Measurements from ENCODE around the gene MAP3K3.

The MAP3K3 gene

DNA sequence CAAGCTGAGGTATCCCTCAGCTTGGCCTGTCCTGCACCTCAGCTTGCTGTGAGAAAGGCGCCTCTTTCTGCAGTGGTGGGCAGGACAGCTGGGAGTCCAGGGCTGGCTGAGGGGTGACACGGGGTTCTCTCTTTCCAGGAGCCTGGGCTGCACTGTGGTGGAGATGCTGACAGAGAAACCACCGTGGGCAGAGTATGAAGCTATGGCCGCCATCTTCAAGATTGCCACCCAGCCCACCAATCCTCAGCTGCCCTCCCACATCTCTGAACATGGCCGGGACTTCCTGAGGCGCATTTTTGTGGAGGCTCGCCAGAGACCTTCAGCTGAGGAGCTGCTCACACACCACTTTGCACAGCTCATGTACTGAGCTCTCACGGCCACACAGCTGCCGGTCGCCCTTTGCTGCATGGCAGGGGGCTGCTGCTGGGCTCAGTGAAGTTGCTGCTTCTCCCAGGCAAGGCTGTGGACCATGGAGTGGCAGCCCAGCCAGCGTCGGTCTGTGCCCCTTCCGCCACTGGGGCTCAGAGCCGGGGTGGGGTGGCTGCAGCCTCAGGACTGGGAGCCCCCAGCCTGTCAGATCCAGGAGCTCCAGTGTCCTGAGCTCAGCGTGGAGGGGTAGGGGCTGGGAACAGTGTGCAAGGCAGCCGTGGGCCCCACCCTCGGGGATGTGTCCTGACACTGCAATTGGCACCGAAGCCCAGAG, 71.3 kb downstream of the MAP3K3 start:
- DNase-seq (ENCODE audit: low spot score) = no peak
- TF ChIP-seq, protein P1, sequence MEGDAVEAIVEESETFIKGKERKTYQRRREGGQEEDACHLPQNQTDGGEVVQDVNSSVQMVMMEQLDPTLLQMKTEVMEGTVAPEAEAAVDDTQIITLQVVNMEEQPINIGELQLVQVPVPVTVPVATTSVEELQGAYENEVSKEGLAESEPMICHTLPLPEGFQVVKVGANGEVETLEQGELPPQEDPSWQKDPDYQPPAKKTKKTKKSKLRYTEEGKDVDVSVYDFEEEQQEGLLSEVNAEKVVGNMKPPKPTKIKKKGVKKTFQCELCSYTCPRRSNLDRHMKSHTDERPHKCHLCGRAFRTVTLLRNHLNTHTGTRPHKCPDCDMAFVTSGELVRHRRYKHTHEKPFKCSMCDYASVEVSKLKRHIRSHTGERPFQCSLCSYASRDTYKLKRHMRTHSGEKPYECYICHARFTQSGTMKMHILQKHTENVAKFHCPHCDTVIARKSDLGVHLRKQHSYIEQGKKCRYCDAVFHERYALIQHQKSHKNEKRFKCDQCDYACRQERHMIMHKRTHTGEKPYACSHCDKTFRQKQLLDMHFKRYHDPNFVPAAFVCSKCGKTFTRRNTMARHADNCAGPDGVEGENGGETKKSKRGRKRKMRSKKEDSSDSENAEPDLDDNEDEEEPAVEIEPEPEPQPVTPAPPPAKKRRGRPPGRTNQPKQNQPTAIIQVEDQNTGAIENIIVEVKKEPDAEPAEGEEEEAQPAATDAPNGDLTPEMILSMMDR (IDR thresholded peaks at IDR 0.05; ENCODE audit: extremely low read depth, missing control alignments) = no peak

DNA sequence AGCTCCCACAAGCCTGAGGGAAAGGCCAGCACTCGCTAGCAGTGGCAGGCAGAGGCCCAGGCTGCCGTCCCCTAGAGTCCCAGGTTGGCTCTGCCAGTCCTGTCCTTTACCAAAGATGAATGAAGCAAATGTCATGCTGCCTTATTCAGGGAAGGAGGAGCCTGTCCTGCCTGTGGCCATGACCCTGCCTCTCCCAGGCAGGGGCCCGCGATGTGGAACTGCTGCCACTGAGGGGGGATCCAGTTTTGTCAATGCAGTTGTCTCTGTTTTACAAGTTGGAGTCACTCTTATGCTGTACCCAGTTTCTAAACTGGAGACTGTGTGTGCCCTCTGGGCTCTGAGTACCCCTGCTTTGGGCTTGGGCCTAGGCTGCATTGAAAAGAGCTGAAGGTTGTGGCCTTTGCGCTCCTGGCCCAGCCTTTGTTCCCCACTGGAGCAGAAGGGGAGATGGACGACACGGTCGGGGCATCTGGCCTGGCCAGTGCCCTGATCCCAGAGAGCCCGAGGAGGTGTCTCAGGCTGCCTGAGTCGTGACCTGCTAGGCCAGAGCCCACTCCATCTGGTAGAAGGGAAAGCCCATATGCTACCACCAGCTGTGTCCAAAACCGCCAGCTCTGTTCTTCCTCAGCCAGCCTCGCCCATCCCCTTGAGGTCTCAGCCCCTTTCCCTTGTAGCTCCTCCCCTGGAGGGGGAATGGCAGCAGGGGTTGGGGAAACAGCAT, 72.2 kb downstream of the MAP3K3 start:
- TF ChIP-seq, protein P1 (IDR thresholded peaks at IDR 0.05; ENCODE audit: extremely low read depth, missing control alignments) = no peak
- no peak for DNase-seq (ENCODE audit: low spot score)

DNA sequence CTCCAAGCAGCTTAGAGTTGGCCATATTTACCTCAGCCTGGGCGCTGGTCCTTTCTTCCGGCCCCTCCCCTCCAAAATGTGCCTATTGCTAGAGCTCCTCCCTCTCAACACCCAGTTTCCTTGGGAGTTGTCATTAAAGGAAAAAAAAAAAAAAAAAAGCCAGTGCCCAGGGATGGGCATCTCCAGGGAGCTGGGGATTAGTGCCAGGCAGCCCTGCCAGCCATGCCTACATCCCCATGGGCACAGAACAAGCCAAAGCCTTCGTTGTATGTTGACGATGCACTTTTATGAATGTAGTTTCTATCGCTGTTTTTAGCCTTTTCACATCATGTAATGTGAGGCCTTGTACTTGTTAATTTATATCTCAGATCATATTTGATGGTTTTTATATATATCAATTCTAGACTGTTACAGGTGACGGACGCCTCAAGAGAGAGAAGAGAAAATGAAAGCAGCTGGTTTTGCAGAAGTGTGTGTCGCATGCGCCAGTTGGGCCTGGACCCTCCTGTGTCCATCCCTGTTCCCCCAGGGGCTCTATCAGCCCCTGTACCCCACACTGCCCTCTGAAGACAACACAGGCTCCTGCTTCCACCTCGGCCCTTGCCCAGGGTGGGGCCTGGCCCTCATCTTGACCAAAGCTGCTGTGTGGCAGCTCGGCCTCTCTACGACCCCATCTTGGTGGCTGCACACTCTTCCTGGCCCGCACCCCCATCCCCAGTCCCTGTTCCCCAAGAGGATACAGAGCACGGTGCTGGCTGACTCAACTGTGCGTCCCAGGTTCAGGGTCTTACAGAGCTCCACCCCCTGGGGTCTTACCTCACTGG, 72.9 kb downstream of the MAP3K3 start:
- TF ChIP-seq, protein P1 (IDR thresholded peaks at IDR 0.05; ENCODE audit: extremely low read depth, missing control alignments) = no peak
- DNase-seq (ENCODE audit: low spot score) = peak; percentile 56

DNA sequence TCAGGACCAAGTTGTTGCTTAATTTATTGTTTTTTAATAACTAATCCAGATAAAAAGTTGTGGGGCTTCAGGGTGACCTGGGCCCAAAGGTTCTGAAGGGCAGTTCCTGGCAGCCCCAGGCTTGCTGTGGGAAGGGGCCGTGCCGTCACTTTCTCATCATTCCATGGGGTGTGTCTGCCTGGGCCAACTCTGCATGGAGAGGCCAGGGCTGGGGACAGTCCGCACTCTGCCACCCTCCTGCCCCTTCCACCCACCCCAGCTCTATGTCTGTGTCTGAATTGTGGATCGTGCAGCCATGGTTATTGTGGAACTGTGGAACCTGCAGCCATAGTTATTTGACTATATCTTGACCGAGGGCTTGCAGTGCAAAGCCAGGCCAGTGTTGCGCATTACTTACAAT, 73.7 kb downstream of the MAP3K3 start:
- TF ChIP-seq, protein P1 (IDR thresholded peaks at IDR 0.05; ENCODE audit: extremely low read depth, missing control alignments) = no peak

DNA sequence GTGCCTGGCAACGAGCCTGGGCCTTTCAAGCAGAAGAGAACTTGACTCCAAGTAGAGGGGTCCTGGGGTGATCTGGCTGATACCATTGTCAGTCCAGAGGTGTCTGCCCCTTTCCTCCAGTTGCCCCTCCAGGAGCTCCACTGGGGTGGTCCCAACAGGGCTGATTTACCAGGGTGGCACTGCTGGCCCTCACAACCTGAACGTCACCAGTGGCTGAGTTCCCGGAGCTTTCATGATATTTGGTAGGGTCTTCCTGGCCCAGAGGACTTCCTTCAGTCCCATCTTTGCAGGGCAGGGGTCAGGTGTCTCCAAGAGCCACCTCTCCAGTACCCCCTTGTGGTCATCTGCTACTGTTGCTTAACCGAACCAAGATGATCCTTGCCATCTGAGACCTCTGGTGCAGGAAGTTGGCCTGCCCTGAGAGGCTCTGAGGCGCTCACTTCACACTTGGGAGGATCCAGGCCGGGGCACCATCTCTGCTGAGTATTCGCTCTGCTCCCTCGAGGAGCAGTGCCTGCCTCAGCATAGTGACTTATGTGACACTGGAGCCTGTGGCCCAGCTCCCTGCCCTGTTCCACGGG, 74.3 kb downstream of the MAP3K3 start:
- DNase-seq (ENCODE audit: low spot score) = peak; percentile 70
- TF ChIP-seq, protein P1 (IDR thresholded peaks at IDR 0.05; ENCODE audit: extremely low read depth, missing control alignments) = no peak

More for the DNA sequence above, 73.7 kb downstream of the MAP3K3 start:
- no peak for DNase-seq (ENCODE audit: low spot score)

DNA sequence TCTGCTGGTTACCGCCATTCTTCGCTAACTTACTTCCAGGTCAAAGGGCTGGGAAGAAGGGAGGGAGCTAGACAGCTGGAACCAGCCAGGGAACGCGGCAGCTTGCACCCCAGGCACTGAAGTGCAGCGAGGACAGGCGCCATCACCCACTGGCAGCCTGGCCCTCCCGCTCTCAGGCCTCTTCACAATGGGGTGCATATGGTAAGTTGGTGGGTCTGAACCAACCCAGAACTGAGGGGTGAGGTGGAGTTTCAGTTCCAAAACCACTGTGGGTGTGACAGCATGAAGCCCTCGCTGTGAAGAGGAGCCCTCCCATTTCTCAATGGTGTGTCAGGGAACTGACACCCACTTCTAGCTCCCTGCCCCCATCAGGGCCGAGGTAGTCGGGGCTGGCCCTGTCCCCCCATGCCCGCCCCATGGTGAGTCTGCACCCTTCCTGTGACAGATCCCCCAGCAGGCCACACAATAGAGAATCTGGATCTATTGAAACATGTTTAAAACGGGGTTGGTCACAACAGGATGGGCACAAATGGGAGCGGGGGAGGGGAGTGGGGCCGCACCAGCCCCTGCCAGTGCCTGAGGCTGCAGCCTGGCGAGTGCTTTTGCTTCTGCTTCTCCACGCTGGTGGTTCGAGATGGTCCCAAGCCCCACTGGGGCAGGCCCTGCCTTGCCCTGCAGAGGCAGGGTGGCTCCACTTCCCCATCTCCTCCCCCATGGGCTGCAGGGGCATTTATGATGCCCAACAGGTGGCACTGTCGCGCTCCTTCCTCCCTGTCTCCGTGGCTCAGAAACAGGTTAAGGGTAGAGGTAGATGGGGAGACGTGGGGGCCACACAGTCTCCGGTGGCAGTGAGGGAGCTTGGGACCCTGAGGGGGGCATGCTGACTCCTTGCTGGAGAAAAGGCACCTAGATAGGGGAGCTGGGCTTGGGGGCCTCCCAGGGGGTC, 75.4 kb downstream of the MAP3K3 start:
- TF ChIP-seq, protein P1 (IDR thresholded peaks at IDR 0.05; ENCODE audit: extremely low read depth, missing control alignments) = peak; percentile 67
- DNase-seq (ENCODE audit: low spot score) = peak; percentile 78

Measured in GM20000 (cell line).